ENCODE results near the gene CDC34.

Gene CDC34

DNA sequence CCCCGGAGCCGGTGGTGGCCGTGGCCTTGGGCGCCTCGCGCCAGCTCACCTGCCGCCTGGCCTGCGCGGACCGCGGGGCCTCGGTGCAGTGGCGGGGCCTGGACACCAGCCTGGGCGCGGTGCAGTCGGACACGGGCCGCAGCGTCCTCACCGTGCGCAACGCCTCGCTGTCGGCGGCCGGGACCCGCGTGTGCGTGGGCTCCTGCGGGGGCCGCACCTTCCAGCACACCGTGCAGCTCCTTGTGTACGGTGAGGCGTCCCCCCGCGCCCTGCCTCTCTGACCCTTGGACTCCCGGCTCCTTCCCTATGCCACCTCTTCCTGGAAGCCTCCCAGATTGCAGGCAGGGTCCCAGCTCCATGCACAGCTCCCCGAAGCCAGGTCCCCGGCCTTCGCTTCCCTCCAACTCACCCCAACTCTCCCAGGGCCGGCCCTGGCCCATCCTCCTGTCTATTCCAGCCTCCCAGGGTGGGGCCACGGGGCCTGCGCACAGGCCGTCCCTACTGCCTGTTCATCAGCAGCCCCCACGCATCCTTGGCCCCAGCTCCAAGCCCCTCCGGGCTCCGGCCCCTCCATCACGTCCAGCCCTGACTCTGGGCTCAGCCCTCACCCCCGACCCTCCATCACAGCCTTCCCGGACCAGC lies 33.6 kb upstream of the CDC34 start:
- DNase-seq = no peak

DNA sequence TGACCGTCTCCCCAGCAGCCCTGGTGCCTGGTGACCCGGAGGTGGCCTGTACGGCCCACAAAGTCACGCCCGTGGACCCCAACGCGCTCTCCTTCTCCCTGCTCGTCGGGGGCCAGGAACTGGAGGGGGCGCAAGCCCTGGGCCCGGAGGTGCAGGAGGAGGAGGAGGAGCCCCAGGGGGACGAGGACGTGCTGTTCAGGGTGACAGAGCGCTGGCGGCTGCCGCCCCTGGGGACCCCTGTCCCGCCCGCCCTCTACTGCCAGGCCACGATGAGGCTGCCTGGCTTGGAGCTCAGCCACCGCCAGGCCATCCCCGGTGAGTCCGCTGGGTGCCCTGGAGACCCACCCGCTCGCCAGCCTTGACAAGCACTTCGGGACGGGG lies 33.1 kb upstream of the CDC34 start:
- no peak for DNase-seq

DNA sequence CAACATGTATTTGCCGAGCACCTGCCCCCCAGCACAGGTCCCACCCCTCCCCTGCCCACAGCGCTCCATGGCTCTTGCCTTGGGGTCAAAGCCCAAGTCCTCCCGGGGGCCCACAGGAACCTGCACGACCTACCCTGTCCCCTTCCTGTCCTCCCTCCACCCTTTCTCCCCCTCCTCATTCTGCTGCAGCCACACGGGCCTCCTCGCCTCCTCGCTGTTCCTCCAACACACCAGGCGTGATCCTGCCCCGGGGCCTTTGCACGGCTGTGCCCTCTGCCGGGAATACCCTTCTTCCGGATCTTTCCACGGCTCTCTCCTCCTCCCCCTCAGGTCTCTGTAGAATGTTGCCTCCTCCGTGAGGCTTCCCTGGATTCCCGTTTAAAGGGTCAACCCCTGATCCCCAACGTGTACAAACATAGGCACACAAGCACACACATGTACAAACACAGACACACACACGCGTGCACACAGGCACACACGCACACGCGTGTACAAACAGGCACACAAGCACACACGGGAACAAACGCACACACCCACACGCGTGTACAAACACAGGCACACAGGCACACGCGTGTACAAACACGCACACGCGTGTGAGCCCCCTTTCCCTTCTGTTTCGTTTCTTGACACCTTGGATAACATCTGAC lies 32.5 kb upstream of the CDC34 start:
- DNase-seq = no peak

DNA sequence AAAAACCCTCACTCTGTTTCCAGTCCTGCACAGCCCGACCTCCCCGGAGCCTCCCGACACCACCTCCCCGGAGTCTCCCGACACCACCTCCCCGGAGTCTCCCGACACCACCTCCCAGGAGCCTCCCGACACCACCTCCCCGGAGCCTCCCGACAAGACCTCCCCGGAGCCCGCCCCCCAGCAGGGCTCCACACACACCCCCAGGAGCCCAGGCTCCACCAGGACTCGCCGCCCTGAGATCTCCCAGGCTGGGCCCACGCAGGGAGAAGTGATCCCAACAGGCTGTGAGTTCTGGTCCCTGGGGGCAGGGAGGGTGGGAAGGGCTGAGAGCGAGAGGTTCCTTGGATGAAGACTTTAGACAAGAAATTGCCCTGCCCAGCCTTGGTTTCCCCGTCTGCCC lies 29.9 kb upstream of the CDC34 start:
- DNase-seq = no peak

DNA sequence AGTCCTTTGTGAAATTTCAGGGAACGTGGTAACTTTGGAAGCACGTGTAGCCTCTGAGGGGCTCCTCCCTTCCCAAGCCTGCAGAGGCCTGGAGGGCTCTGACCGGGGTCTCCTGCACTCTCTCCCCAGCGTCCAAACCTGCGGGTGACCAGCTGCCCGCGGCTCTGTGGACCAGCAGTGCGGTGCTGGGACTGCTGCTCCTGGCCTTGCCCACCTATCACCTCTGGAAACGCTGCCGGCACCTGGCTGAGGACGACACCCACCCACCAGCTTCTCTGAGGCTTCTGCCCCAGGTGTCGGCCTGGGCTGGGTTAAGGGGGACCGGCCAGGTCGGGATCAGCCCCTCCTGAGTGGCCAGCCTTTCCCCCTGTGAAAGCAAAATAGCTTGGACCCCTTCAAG lies 26.9 kb upstream of the CDC34 start:
- DNase-seq = no peak

DNA sequence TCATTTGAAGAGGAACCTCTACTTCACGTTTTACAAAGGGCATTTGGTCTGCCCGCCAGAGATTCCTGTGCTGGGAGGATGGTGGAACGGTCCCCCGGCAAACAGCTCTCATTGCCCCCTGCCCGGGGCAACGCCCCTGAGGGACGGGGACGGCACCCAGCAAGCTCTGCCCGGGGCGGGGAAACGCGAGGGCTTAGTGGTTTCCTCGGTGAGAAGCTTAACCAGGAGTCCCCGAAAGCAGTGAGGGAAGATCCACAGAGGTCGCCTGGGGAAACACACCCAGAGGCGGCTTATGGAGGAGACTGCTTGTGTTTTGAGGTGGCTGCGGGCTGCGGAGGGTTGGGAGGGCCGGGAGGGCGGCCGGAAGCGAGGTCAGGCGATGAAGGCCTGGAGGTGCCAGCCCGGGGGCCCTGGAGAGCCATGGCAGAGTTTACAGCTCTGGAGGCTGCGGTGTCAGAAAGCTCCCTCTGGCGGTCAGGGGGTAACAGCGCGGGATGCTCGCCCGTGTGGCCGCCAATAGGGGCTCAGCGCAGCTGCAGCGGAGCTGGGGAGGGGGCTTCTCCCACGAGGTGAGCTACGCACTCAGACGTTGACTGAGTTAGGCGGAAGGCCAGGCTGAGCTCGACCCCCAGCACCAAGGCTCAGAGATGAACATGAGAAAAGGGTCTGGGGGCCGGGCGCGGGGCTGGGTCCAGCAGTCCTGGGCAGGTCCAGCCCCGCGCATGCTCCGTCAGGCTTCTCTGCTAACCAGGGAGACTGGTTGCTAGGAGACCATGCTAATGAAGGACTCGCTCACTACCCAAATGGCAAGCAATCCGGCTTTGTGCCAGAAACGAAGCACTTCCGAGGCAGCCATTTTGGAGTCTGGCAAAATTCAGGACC lies 24.9 kb upstream of the CDC34 start:
- peak; percentile 99 for DNase-seq

DNA sequence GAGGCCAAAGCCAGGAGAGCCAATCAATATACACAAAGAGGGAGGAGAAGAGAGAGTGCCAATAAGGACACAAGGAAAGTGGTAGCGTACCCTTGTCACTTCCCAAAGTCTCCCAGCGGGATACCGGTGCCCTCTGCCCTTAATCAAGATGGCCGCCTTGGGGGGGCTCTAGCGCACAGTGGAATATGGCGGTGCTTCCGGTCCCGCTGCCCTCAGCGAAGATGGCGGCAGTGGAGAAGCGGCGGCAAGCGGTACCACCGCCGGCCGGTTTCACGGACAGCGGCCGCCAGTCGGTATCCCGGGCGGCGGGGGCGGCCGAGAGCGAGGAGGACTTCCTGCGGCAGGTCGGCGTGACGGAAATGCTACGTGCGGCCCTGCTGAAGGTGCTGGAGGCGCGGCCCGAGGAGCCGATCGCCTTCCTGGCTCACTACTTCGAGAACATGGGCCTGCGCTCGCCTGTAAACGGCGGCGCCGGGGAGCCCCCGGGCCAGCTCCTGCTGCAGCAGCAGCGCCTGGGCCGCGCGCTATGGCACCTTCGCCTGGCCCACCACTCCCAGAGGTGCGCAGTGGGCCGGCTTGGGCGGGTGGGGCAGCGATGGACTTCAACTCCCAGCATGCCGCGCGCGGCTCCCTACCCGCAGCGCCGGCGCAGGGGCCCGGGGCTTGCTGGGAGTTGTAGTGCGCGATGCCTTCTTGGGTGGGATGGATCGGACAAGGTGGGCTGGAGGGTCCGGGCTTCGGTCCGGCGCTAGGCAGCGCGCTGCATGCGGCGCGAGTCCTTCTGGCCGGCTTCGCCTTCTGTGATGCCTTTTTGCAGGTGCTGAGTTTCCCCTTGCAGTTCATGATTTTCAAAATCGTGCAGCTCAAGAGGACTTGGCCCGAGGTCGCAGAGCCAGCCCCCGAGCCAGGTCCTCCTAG lies 24.0 kb upstream of the CDC34 start, which contains the start of gene TPGS1:
TPGS1 (plus strand) TSS at position 212 of the 918 bp plus-strand sequence; CDS start at position 222, 10 bp downstream.
- peak; percentile 100 for DNase-seq

DNA sequence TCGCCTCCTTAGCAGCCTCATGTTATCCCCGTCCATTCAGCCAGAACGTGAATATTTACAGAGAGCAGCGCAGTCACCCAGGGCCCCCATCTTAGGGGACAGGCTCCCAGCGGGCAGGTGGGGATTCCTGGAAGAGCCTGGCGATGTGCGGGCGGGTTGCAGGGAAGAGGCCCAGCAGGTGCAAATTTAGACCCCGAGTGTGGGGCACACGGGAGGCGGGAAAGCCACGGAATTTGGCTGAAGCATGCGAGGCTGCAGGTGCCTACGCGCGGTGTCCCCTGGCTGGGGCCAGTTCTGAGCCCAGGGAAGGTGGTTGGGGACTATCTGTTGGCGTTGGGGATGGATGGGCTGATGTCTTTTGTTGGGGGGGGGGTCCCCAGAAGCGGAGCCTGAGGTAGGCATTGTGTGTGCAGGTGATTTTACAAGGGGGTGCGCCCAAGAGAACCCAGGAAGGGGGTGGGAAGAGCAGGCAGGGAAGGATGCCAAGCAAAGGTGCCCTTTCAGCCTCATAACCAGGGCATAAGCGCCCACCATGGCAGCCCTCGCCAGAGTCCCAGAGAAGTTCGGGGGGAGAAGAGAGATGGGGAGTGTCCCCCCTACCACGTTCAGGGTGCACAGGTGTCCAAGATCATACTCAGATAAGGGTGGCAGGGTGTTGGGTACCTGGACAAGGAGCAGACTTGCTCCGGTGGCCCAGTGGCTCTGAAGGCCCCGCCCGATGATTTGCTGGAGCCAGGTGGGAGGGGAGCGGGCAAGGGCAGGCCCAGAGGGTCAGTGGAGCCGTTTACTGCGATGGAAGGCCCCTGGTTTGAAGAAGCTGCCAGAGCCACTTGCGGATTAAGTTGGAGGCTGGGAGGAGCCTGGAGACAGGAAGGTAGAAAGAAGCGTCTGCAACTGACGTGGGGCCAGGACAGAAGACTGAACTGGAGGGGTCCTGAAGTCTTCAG lies 23.1 kb upstream of the CDC34 start:
- no peak for DNase-seq

DNA sequence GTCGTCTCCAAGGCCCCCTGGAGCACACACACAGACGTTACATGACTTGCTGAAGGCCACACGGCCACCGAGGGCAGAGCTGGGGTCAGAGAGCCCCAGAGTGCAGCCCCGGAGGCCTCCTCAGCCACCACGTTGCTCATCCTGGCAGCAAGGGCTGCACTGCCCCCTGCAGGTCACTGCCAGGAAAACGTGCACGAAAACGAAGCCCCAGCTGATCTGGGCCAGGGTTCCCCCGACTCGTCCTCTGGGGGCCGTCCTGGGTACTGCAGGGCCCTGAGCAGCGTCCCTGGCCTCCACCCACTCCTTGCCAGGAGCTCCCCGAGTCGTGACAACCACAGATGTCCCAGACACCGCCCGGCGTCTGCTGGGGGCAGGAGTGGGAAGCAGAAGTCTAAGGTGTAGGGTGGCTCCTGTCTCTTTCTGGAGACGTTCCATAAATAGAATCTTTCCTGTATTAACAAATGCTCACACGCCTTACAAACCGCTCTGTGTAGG lies 20.9 kb upstream of the CDC34 start:
- peak; percentile 87 for DNase-seq

DNA sequence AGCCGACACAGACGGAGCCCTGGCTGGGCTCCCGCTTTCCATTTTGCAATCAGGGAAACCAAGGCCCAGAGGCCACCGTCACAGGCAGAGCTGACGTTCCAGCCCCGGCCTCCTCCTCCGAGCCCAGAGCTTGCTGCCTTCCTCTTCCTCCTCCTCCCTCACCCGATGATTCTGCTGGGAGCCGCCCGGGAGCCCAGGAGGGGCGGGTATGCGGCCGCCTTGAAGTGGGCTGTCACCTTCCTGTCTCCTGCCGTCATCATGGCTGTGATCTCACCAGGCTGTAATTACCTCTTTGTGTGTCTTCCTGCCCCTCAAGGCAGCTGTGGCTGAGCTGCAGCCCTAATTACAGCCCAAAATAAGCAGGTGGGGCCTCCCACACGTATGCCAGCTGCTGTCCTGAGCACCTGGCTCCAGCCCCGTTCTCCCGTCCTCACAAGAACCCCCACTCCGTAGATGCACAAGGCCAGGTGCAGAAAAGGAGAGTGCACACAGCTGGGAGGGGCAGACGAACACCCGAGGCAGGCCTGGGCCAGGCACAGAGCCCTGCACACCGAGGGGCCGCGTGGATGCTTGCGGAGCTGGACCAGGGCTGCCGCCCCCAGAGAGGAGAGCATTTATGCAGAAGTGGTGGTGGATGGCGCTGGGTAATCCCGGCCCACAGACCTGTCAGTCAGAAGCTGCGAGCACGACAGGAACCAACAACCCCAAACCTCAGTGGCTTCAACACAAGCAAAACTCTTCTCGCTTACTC lies 20.3 kb upstream of the CDC34 start:
- peak; percentile 100 for DNase-seq

DNA sequence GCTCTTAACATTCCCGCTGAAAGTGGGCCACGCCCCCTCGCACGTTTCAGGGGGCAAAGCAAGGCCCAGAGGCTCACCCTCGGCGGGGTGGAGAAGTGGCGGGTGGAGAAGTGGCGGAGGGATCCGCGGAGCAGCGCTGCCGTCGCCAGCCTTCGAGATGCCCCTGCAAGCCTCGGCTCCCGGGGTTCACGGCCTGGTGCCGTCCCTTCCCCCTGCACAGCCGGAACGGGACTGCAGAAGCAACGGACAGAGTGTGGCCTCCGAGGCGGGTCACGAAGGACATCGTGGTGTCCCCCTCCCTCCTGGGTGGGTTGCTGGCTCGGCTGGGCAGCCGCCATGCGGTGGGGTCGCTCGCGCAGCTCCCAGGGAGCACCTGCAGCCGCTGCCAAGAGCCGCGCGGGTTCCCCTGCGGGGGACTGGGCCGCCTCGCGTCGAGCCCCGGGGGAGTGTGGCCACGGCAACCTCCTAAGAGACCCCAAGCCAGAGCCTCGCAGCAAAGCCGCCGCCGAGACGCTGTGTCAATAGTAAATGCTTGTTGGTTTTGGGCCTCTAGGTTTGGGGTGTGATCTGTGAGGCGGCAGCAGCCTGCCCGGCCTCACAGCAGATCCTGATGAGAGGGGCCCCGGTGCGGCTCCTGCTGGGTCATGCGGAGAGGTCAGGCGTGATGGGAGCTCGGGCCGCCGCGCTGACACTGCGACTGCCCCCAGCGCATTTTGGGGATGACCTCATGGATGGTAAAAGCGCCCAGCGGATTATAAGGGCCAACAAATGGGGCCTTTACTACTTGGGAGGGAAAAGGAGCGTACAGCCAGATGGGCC lies 18.8 kb upstream of the CDC34 start:
- DNase-seq = no peak

DNA sequence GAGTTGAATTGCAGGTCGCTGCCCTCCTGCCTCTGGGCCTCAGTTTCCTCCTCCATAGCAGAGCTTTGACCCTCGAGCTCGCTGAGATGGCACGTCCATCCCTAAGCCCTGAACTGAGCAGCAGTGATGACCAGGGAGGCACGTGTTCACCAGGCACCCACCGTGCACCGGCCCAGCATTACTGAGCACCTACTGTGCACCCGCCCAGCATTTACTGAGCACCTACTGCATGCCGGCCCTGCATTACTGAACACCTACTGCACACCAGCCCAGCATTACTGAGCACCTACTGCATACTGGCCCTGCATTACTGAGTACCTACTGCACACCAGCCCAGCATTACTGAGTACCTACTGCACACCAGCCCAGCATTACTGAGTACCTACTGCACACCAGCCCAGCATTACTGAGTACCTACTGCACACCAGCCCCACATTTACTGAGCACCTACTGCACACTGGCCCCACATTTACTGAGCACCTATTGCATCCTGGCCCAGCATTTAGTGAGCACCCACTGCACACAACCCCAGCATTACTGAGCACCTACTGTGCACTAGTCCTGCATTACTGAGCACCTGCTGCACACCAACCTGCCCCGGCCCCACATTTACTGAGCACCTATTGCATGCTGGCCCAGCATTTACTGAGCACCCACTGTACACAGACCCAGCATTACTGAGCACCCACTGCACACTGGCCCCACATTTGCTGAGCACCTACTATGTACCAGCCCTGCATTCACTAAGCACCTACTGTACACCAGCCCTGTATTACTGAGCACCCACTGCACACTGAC lies 18.0 kb upstream of the CDC34 start:
- no peak for DNase-seq

DNA sequence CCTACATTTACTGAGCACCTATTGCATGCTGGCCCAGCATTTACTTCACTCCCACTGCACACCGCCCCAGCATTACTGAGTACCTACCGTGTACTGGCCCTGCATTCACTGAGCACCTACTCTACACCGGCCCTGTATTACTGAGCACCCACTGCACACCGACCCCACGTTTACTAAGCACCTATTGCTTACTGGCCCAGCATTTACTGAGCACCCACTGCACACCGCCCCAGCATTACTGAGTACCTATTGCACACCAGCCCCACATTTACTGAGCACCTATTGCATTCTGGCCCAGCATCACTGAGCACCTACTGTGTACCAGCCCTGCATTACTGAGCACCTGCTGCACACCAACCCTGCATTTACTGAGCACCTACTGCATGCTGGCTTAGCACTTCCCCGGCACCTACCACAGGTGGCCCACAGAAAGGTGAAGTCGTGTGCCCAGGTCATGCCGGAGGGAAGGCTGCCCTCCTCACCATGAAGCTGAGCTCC lies 17.3 kb upstream of the CDC34 start:
- DNase-seq = no peak

DNA sequence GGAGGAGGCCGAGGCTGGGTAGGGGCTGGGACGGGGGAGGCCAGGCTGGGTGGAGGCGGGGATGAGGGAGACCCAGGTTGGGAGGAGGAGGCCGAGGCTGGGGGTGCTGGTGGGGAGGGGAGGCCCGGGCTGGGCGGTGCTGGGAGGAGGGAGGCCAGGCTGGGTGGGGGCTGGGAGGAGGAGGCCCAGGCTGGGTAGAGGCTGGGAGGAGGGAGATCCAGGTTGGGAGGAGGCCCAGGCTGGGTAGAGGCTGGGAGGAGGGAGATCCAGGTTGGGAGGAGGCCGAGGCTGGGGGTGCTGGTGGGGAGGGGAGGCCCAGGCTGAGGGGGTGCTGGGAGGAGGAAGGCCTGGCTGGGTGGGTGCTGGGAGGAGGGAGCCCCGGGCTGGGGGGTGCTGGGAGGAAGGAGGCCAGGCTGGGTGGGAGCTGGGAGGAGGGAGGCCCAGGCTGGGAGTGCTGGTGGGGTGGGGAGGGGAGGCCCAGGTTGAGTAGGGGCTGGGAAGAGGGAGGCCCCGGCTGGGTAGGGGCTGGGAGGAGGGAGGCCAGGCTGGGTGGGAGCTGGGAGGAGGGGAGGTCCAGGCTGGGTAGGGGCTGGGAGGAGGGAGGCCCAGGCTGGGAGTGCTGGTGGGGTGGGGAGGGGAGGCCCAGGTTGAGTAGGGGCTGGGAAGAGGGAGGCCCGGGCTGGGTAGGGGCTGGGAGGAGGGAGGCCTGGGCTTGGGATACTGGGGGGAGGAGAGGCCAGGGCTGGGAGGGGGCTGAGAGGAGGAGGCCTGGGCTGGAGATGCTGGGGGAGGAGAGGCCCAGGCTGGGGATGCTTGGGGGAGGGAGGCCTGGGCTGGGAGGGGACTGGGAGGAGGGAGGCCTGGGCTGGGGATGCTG lies 13.6 kb upstream of the CDC34 start:
- DNase-seq = no peak

DNA sequence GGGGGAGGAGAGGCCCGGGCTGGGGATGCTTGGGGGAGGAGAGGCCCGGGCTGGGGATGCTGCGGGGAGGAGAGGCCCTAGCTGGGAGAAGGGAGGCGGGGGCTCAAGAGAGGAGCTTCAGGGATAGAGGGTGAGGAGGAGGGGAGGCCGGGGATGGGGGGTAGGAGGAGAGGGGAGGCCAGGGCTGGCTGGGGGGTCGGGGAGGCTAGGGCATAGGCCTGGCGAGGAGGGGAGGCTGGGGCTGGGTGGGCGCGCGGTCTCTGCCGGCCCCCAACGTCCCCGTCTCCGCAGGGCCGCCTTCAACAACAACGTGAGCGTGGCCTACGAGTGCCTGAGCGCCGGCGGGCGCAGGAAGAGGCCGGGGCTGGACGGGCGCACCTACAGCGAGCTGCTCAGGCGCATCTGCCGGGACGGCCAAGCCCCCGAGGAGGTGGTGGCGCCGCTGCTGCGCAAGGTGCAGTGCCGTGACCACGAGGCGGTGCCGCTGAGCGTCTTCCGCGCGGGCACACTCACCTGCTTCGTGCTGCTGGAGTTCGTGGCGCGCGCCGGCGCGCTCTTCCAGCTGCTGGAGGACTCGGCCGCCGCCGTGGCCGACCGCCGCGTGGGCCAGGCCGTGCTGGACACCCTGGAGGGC lies 12.8 kb upstream of the CDC34 start:
- no peak for DNase-seq

DNA sequence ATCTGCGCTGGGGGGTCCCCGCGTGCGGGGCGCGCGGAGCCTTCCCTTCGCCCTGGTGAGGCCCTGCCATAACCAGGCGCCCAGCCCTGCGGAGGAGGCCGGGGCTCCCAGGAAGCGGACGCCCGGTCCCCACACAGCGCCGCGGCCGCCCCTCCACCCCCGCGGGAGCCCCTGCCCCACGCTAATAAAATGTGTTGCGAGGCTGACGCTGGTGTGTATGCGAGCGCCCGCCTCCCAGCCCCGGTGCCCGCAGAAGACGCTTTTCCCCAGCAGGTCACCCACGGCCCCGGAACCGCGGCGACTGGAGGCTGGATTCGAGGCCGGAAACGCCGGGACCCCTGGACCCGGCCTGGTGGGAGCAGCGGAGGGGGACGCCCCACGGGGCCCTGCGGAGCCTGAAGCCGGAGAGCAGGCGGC lies 12.1 kb upstream of the CDC34 start:
- no peak for DNase-seq

DNA sequence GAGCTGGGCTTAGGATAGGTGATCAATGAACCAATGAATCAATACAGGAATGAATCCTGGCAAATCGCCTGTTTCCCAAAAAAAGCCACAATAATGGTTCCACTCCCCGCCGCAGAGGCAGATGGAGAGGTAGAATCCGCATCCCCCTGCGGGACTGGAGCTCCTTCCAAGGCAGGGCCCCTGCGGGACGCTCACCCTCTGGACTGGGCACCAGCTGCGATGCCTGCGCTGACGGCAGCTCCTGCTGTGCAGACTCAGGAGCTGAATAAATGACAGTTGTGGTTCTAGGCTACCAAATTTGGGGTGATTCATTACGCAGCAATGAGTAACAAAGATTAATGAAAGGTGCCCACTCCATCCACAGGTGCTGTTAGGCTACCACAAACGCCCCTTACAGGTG lies 8.8 kb upstream of the CDC34 start:
- no peak for DNase-seq
